LNCAP (cell line): ENCODE measurements around the gene ARL14EP.

Source experiments
- CTCF ChIP-seq: fragments of 450-650 bp; IDR thresholded peaks from 2 replicates; pipeline ENCODE4 v1.5.1; 2017; ENCODE audit warnings: mild to moderate bottlenecking

The ARL14EP gene

GRCh38 chr11:30322826-30323710 lies at the start of gene ARL14EP:
ARL14EP (plus strand) TSS chr11:30323104; CDS start chr11:30330949, 7,845 bp downstream.
- TF ChIP-seq CTCF: no peak

GRCh38 chr11:30277176-30277575 lies 45.7 kb upstream of the ARL14EP start:
- no peak for TF ChIP-seq CTCF

- no peak for TF ChIP-seq CTCF
These were observed 43.1 kb upstream of the ARL14EP start for GRCh38 chr11:30279796-30280195.

GRCh38 chr11:30281476-30282288 lies 41.2 kb upstream of the ARL14EP start:
- TF ChIP-seq CTCF: no peak

- TF ChIP-seq CTCF: no peak
These were observed 40.6 kb upstream of the ARL14EP start for GRCh38 chr11:30282289-30282631.

GRCh38 chr11:30284836-30285235 lies 38.1 kb upstream of the ARL14EP start:
- no peak for TF ChIP-seq CTCF

- TF ChIP-seq CTCF: no peak
These were observed 37.3 kb upstream of the ARL14EP start for GRCh38 chr11:30285416-30286121.
